HepG2 (cell line): Measurements from ENCODE around the gene COL4A3. TPM values are rescaled to one million over a fixed set of nuclear protein-coding genes. Genes with fewer than 3 reads are reported as not detected.

Experiments
- ATAC-seq: fragments of 200-7000 bp; cut with Tn5 transposase; 3 replicates; pipeline ENCODE4 v1.9.1; 2020; ENCODE audit warnings: mild to moderate bottlenecking, moderate library complexity
- BruUV-seq: library from RNA; stranded (reverse); fragments of 400-500 nt; replicated peaks from 2 replicates; lab custom pipeline; 2021; lab: Mats Ljungman, UMichigan
- CTCF ChIA-PET: fragments of 300-600 bp; formaldehyde crosslinking; extraction: SDS; loops from one replicate; lab custom pipeline; 2021; ENCODE audit warnings: low total read pairs, inconsistent platforms, low intra/inter-chr PET ratio; lab: Yijun Ruan, JAX
- POLR2A ChIA-PET: fragments of 350-600 bp; sonication (Branson Sonifier 250); formaldehyde crosslinking; loops from one replicate; lab custom pipeline; 2020; ENCODE audit warnings: antibody characterized with exemption, inconsistent platforms; lab: Yijun Ruan, JAX
- DNase-seq: peaks from one replicate; pipeline ENCODE4 v3.0.0-alpha.2; 2015; ENCODE audit warnings: low spot score
- FAIRE-seq: peaks from 3 replicates; lab custom pipeline; 2011; peaks lifted over from hg19 to GRCh38; lab: Jason Lieb, UNC
- H2AFZ ChIP-seq: one replicate; pipeline ENCODE4 v1.6.1; 2011; ENCODE audit warnings: low read length, inconsistent platforms
- H3K27ac ChIP-seq: fragments of 300-600 bp; 3 replicates; pipeline ENCODE4 v1.8.0; 2011; ENCODE audit warnings: mixed run types, mild to moderate bottlenecking, mixed read lengths, low read length, inconsistent platforms; ENCODE audit not compliant: insufficient read depth; ENCODE audit errors: extremely low read length
- H3K27me3 ChIP-seq, 2 experiments: fragments of 200-600 bp in 1 of 2; 2 replicates in 1 of 2; 3 replicates in 1 of 2; pipeline versions ENCODE4 v1.6.0 to v1.8.0; 2011; ENCODE audit warnings: low read length in 2 of 2, mild to moderate bottlenecking in 2 of 2, moderate library complexity in 2 of 2, inconsistent platforms in 1 of 2; ENCODE audit not compliant: insufficient read depth in 2 of 2, control insufficient read depth in 1 of 2
- H3K36me3 ChIP-seq, 2 experiments: fragments of 200-600 bp in 1 of 2; replicated peaks in 1 of 2; 2 replicates in 1 of 2; 3 replicates in 1 of 2; pipeline versions ENCODE4 v1.5.1 to v1.8.0; 2011; ENCODE audit warnings: low read length in 2 of 2, inconsistent platforms in 1 of 2; ENCODE audit not compliant: insufficient read depth in 2 of 2, control insufficient read depth in 1 of 2
- H3K4me1 ChIP-seq: 2 replicates; pipeline ENCODE4 v1.5.1; 2012; ENCODE audit warnings: low read length, inconsistent platforms; ENCODE audit not compliant: insufficient read depth
- H3K4me2 ChIP-seq: 2 replicates; pipeline ENCODE4 v1.6.0; 2011; ENCODE audit warnings: low read depth, low read length, inconsistent platforms
- H3K4me3 ChIP-seq, 3 experiments: fragments of 200-600 bp in 1 of 3; sonication (generic), shearing (Covaris generic) in 1 of 3; replicated peaks in 1 of 3; 2 replicates each; pipeline ENCODE4 v1.5.1; 2011 to 2016; ENCODE audit warnings: low read length in 3 of 3, inconsistent platforms in 2 of 3, low read depth in 2 of 3, mild to moderate bottlenecking in 2 of 3, control low read depth in 1 of 3, mixed read lengths in 1 of 3; ENCODE audit not compliant: insufficient read depth in 1 of 3
- H3K79me2 ChIP-seq: one replicate; pipeline ENCODE4 v1.6.1; 2011; ENCODE audit warnings: low read length, inconsistent platforms; ENCODE audit not compliant: insufficient read depth
- H3K9ac ChIP-seq: 2 replicates; pipeline ENCODE4 v1.6.0; 2011; ENCODE audit warnings: mild to moderate bottlenecking, low read depth, low read length, inconsistent platforms; ENCODE audit not compliant: insufficient read depth
- H3K9me3 ChIP-seq: 2 replicates; pipeline ENCODE4 v1.5.1; 2012; ENCODE audit warnings: mild to moderate bottlenecking, low read length
- H4K20me1 ChIP-seq: 2 replicates; pipeline ENCODE4 v1.6.0; 2011; ENCODE audit warnings: inconsistent platforms, mild to moderate bottlenecking, low read length, moderate library complexity; ENCODE audit not compliant: insufficient read depth
- HDAC6 ChIP-seq: fragments of 200-600 bp; sonication (generic); IDR thresholded peaks from 2 replicates; pipeline ENCODE4 v1.7.0; 2017; ENCODE audit warnings: mild to moderate bottlenecking, antibody characterized with exemption, low read length, low read depth
- JDP2 ChIP-seq: sonication (generic); formaldehyde crosslinking; IDR thresholded peaks from 2 replicates; pipeline ENCODE4 v1.8.1; 2022; ENCODE audit warnings: missing genetic modification reagents, borderline replicate concordance
- NAIF1 ChIP-seq: sonication (generic); formaldehyde crosslinking; IDR thresholded peaks from 2 replicates; pipeline ENCODE4 v1.5.0; 2020; ENCODE audit warnings: mild to moderate bottlenecking, missing genetic modification reagents, borderline replicate concordance
- ONECUT2 ChIP-seq: sonication (generic); formaldehyde crosslinking; IDR thresholded peaks from 2 replicates; pipeline ENCODE4 v1.4.0; 2020; ENCODE audit warnings: missing genetic modification reagents
- RARG ChIP-seq: sonication (generic); formaldehyde crosslinking; IDR thresholded peaks from 2 replicates; pipeline ENCODE4 v1.4.0; 2020; ENCODE audit warnings: low read depth, mild to moderate bottlenecking, missing genetic modification reagents
- SAP130 ChIP-seq: IDR thresholded peaks from 2 replicates; pipeline ENCODE4 v1.6.1; 2016; ENCODE audit warnings: low read depth
- TMF1 ChIP-seq: sonication (generic); formaldehyde crosslinking; IDR thresholded peaks from 2 replicates; pipeline ENCODE4 v1.8.1; 2022; ENCODE audit warnings: low read depth, missing genetic modification reagents
- ZFP41 ChIP-seq: sonication (generic); formaldehyde crosslinking; IDR thresholded peaks from 2 replicates; pipeline ENCODE4 v1.4.0; 2020; ENCODE audit warnings: mild to moderate bottlenecking, missing genetic modification reagents, borderline replicate concordance
- ZMYM3 ChIP-seq: sonication (generic); formaldehyde crosslinking; IDR thresholded peaks from 2 replicates; pipeline ENCODE4 v1.5.1; 2020; ENCODE audit warnings: mild to moderate bottlenecking, missing genetic modification reagents
- ZNF224 ChIP-seq: sonication (generic); formaldehyde crosslinking; IDR thresholded peaks from 2 replicates; pipeline ENCODE4 v1.5.0; 2020; ENCODE audit warnings: mild to moderate bottlenecking, missing genetic modification reagents
- ZNF292 ChIP-seq: sonication (generic); formaldehyde crosslinking; IDR thresholded peaks from 2 replicates; pipeline ENCODE4 v1.8.1; 2022; ENCODE audit warnings: mild to moderate bottlenecking, low read depth, missing genetic modification reagents, borderline replicate concordance
- ZNF782 ChIP-seq: sonication (generic); formaldehyde crosslinking; IDR thresholded peaks from 2 replicates; pipeline ENCODE4 v1.4.0; 2020; ENCODE audit warnings: missing genetic modification reagents, mild to moderate bottlenecking, borderline replicate concordance
- WGBS: methylation state at CpG from one replicate; pipeline ENCODE4 v1.1.6; 2017; ENCODE audit warnings: low lambda C conversion rate; 5-methylcytosine and 5-hydroxymethylcytosine counted together
- in situ Hi-C: cut with HindIII; loops from 2 replicates; pipeline ENCODE4 v1.10.0; 2017; ENCODE audit warnings: low pct_unique_long_range_greater_than_20kb; ENCODE audit not compliant: extremely low pct_ligation_motif_present
- intact Hi-C: fragments of 100-400 bp; cut with micrococcal nuclease; formaldehyde crosslinking; loops from one replicate; pipeline ENCODE4 v1.10.0; 2022; ENCODE audit not compliant: unreplicated experiment
- polyA plus RNA-seq, 8 experiments: library from polyadenylated mRNA; depleted of rRNA in 3 of 8; stranded (reverse) in 7 of 8; unstranded in 1 of 8; fragments of >200 nt; fragmentation: Illumina TruSeq in 4 of 8; extraction: Trizol in 4 of 8; gene quantifications; 2 replicates each; pipeline versions ENCODE4 v1.2.1 to v1.2.3, GENCODE V29; 2011 to 2016; ENCODE audit warnings: low read depth in 4 of 8, missing spikeins in 1 of 8, mixed read lengths in 1 of 8; ENCODE audit not compliant: insufficient read depth in 1 of 8
- total RNA-seq, 5 experiments: library from RNA; depleted of rRNA; stranded (reverse); fragments of >200 nt; fragmentation: Illumina TruSeq; extraction: Trizol; gene quantifications; 2 replicates each; pipeline ENCODE4 v1.2.3, GENCODE V29; 2016; ENCODE audit warnings: low read depth in 1 of 5
- TF ChIP-seq, protein P1 (sequence below): sonication (generic); formaldehyde crosslinking; IDR thresholded peaks from 2 replicates; pipeline ENCODE4 v1.8.0; 2022; ENCODE audit warnings: missing genetic modification reagents, mild to moderate bottlenecking, borderline replicate concordance
- TF ChIP-seq, protein P2 (sequence below): sonication (generic); formaldehyde crosslinking; IDR thresholded peaks from 2 replicates; pipeline ENCODE4 v1.5.0; 2020; ENCODE audit warnings: missing genetic modification reagents
- TF ChIP-seq, protein P3 (sequence below): sonication (generic); formaldehyde crosslinking; IDR thresholded peaks from 2 replicates; pipeline ENCODE4 v1.8.0; 2022; ENCODE audit warnings: mild to moderate bottlenecking, missing genetic modification reagents; ENCODE audit not compliant: insufficient replicate concordance
- TF ChIP-seq, protein P4 (sequence below): sonication (generic); formaldehyde crosslinking; IDR thresholded peaks from 2 replicates; pipeline ENCODE4 v1.8.1; 2022; ENCODE audit warnings: low read depth, mild to moderate bottlenecking, missing genetic modification reagents
- TF ChIP-seq, protein P5 (sequence below): sonication (generic); formaldehyde crosslinking; IDR thresholded peaks from 2 replicates; pipeline ENCODE4 v1.8.1; 2023; ENCODE audit warnings: mild to moderate bottlenecking, missing genetic modification reagents

COL4A3 gene
- total and polyA plus RNA-seq, 2 of the 13 experiments (the other 11 are each of a cell fraction or from before 2014, with no cell fraction given), result 0.02 TPM; not detected in 1

DNA sequence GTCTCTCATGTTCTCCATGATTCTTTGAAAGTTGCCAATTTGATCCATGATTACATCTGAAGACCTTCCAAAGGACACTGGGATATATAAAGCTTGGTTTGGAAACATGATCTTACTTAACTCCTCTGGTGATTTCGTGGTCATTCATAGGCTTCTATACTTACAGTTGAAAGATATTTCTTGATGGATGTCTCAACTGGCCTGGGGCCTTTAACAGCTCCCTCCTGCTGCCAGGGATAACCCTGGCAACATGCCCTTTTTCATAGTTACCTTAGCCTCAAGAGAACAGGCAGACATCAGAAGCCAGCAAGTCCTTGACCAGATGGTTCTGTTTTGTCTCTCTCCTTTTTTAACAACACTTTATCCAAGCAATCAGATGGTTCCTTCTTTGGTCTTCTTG, 137.1 kb downstream of the COL4A3 start:
- in situ Hi-C loops (no loop called here), intact Hi-C loops (no loop called here)
- 79% methylated on average over 1 of the region's 1 CpG for WGBS
- Histone ChIP-seq H3K36me3 (no peaks in the 10 kb centered on the region; a peak in 1 of 5 replicates), H3K79me2 (no peaks in the 10 kb centered on the region), H3K9ac (no peak overlapping the region), H3K9me3 (no peaks in the 10 kb centered on the region), H2AFZ (no peak overlapping the region), H3K4me3 (no peak overlapping the region), H3K4me2 (no peak overlapping the region), H3K27ac (no peak overlapping the region), H3K27me3 (no peaks in the 10 kb centered on the region), H3K4me1 (peaks cover 15% of the 10 kb centered on the region), H4K20me1 (no peaks in the 10 kb centered on the region)
- FAIRE-seq, result no peak
- ChIA-PET POLR2A (no interaction called here), CTCF (no interaction called here)
- DNase-seq, result no peak
- BruUV-seq, result no TSS peak
- no peak for ATAC-seq
- TF ChIP-seq ONECUT2 (CRISPR knock-in tag), result no peak
- TF ChIP-seq HDAC6, result no peak
- TF ChIP-seq TMF1 (CRISPR knock-in tag), result no peak
- TF ChIP-seq JDP2 (CRISPR knock-in tag), result no peak
- no peak for TF ChIP-seq ZMYM3 (CRISPR knock-in tag)
- no peak for TF ChIP-seq SAP130
- TF ChIP-seq, protein P1, sequence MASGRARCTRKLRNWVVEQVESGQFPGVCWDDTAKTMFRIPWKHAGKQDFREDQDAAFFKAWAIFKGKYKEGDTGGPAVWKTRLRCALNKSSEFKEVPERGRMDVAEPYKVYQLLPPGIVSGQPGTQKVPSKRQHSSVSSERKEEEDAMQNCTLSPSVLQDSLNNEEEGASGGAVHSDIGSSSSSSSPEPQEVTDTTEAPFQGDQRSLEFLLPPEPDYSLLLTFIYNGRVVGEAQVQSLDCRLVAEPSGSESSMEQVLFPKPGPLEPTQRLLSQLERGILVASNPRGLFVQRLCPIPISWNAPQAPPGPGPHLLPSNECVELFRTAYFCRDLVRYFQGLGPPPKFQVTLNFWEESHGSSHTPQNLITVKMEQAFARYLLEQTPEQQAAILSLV, result no peak
- no peak for TF ChIP-seq ZFP41 (CRISPR knock-in tag)
- TF ChIP-seq, protein P2, sequence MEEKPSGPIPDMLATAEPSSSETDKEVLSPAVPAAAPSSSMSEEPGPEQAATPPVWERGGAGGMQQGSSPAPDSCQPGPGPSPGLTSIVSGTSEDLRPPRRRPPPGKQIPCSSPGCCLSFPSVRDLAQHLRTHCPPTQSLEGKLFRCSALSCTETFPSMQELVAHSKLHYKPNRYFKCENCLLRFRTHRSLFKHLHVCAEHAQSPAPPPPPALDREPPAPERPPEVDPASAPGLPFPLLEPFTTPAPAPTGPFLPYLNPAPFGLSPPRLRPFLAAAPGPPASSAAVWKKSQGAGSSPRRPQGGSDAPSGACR (CRISPR knock-in tag), result no peak
- no peak for TF ChIP-seq ZNF782 (CRISPR knock-in tag)
- TF ChIP-seq, protein P3, sequence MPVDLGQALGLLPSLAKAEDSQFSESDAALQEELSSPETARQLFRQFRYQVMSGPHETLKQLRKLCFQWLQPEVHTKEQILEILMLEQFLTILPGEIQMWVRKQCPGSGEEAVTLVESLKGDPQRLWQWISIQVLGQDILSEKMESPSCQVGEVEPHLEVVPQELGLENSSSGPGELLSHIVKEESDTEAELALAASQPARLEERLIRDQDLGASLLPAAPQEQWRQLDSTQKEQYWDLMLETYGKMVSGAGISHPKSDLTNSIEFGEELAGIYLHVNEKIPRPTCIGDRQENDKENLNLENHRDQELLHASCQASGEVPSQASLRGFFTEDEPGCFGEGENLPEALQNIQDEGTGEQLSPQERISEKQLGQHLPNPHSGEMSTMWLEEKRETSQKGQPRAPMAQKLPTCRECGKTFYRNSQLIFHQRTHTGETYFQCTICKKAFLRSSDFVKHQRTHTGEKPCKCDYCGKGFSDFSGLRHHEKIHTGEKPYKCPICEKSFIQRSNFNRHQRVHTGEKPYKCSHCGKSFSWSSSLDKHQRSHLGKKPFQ, result no peak
- TF ChIP-seq NAIF1 (CRISPR knock-in tag), result no peak
- TF ChIP-seq, protein P4, sequence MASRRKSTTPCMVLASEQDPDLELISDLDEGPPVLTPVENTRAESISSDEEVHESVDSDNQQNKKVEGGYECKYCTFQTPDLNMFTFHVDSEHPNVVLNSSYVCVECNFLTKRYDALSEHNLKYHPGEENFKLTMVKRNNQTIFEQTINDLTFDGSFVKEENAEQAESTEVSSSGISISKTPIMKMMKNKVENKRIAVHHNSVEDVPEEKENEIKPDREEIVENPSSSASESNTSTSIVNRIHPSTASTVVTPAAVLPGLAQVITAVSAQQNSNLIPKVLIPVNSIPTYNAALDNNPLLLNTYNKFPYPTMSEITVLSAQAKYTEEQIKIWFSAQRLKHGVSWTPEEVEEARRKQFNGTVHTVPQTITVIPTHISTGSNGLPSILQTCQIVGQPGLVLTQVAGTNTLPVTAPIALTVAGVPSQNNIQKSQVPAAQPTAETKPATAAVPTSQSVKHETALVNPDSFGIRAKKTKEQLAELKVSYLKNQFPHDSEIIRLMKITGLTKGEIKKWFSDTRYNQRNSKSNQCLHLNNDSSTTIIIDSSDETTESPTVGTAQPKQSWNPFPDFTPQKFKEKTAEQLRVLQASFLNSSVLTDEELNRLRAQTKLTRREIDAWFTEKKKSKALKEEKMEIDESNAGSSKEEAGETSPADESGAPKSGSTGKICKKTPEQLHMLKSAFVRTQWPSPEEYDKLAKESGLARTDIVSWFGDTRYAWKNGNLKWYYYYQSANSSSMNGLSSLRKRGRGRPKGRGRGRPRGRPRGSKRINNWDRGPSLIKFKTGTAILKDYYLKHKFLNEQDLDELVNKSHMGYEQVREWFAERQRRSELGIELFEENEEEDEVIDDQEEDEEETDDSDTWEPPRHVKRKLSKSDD (CRISPR knock-in tag), result no peak
- no peak for TF ChIP-seq RARG
- TF ChIP-seq ZNF224, result no peak
- TF ChIP-seq, protein P5, sequence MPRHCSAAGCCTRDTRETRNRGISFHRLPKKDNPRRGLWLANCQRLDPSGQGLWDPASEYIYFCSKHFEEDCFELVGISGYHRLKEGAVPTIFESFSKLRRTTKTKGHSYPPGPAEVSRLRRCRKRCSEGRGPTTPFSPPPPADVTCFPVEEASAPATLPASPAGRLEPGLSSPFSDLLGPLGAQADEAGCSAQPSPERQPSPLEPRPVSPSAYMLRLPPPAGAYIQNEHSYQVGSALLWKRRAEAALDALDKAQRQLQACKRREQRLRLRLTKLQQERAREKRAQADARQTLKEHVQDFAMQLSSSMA, result no peak
- no peak for TF ChIP-seq ZNF292 (CRISPR knock-in tag)
